Activated naive CD4-positive, alpha-beta T cell treated with anti-CD3 and anti-CD28 coated beads for 36 hours (primary cell): Measurements from ENCODE around the gene RAPGEF2. TPM values are rescaled to one million over a fixed set of nuclear protein-coding genes. Genes with fewer than 3 reads are reported as not detected.
"Not testable (repeated sequence)": the region's sequence is repeated elsewhere in the genome, so short reads cannot be mapped to it uniquely, and the experiment has no call there.

Experiments used
- CTCF ChIA-PET: fragments of 350-600 bp; sonication (Branson Sonifier 250); formaldehyde crosslinking; loops from one replicate; lab custom pipeline; 2021; ENCODE audit warnings: antibody characterized with exemption; lab: Charles Lee
- DNase-seq: peaks from one replicate; pipeline ENCODE4 v3.0.0-alpha.2; 2020
- H3K27ac Mint-ChIP-seq: one replicate; pipeline ENCODE4 v1.8.0; 2021; ENCODE audit warnings: mild to moderate bottlenecking, mixed read lengths
- H3K27me3 Mint-ChIP-seq: one replicate; pipeline ENCODE4 v1.8.0; 2021; ENCODE audit warnings: low read depth, mixed read lengths
- H3K36me3 Mint-ChIP-seq: one replicate; pipeline ENCODE4 v1.8.0; 2021; ENCODE audit warnings: low read depth, mixed read lengths
- H3K4me1 Mint-ChIP-seq: one replicate; pipeline ENCODE4 v1.8.0; 2021; ENCODE audit warnings: low read depth, mixed read lengths
- H3K4me3 Mint-ChIP-seq: one replicate; pipeline ENCODE4 v1.8.0; 2021; ENCODE audit warnings: mild to moderate bottlenecking, moderate library complexity, mixed read lengths
- H3K9me3 Mint-ChIP-seq: one replicate; pipeline ENCODE4 v1.8.0; 2021; ENCODE audit warnings: mixed read lengths
- intact Hi-C: fragments of 100-400 bp; cut with micrococcal nuclease; formaldehyde crosslinking; loops from one replicate; pipeline ENCODE4 v1.15.1; 2023
- total RNA-seq, 2 experiments: library from RNA; stranded (reverse); gene quantifications; one replicate each; pipeline ENCODE4 v1.2.3, GENCODE V29; 2021

Gene RAPGEF2
- total RNA-seq, 2 experiments from 2014 or later, result 21.2 to 26.1 TPM

- H3K27ac Mint-ChIP-seq, result no peak overlapping the region
- CTCF ChIA-PET, result interaction anchor here (0.6 kb wide), 1 partner anchor 565 kb away, joined by 4 read pairs; no protein-coding TSS in a partner anchor
Observed at GRCh38 chr4:159240046-159240445, 137.2 kb downstream of the RAPGEF2 start.

GRCh38 chr4:159240687-159241086, 137.8 kb downstream of the RAPGEF2 start:
- H3K4me3 Mint-ChIP-seq, result no peak overlapping the region
- H3K27me3 Mint-ChIP-seq, result no peaks in the 10 kb centered on the region
- peaks cover 25% of the 10 kb centered on the region for H3K4me1 Mint-ChIP-seq
- CTCF ChIA-PET, result no interaction called here
- peaks cover 16% of the 10 kb centered on the region for H3K36me3 Mint-ChIP-seq
- no peak overlapping the region for H3K27ac Mint-ChIP-seq
- DNase-seq, result no peak
- intact Hi-C loops, result no loop called here
- no peaks in the 10 kb centered on the region for H3K9me3 Mint-ChIP-seq

More at GRCh38 chr4:159240046-159240445, 137.2 kb downstream of the RAPGEF2 start:
- peaks cover 25% of the 10 kb centered on the region for H3K4me1 Mint-ChIP-seq
- no peak for DNase-seq
- intact Hi-C loops, result no loop called here
- peaks cover 16% of the 10 kb centered on the region for H3K36me3 Mint-ChIP-seq
- no peak overlapping the region for H3K4me3 Mint-ChIP-seq
- H3K9me3 Mint-ChIP-seq, result no peaks in the 10 kb centered on the region
- H3K27me3 Mint-ChIP-seq, result no peaks in the 10 kb centered on the region

GRCh38 chr4:159242427-159242826, 139.5 kb downstream of the RAPGEF2 start:
- peaks cover 15% of the 10 kb centered on the region for H3K36me3 Mint-ChIP-seq
- H3K4me3 Mint-ChIP-seq, result no peak overlapping the region
- no peaks in the 10 kb centered on the region for H3K9me3 Mint-ChIP-seq
- CTCF ChIA-PET, result interaction anchor here (0.6 kb wide), 1 partner anchor 18 kb away, joined by 3 read pairs; no protein-coding TSS in a partner anchor
- intact Hi-C loops, result no loop called here
- no peak for DNase-seq
- no peaks in the 10 kb centered on the region for H3K27me3 Mint-ChIP-seq
- H3K27ac Mint-ChIP-seq, result no peak overlapping the region
- H3K4me1 Mint-ChIP-seq, result peaks cover 24% of the 10 kb centered on the region

GRCh38 chr4:159248384-159249178, 145.7 kb downstream of the RAPGEF2 start:
- CTCF ChIA-PET, result interaction anchor here (0.8 kb wide), 1 partner anchor 45 kb away, joined by 3 read pairs; no protein-coding TSS in a partner anchor
- no peak for DNase-seq
- Mint-ChIP-seq H3K4me1 (peaks cover 13% of the 10 kb centered on the region), H3K27ac (no peak overlapping the region), H3K36me3 (peaks cover 26% of the 10 kb centered on the region), H3K9me3 (peaks cover 2% of the 10 kb centered on the region), H3K27me3 (no peaks in the 10 kb centered on the region), H3K4me3 (no peak overlapping the region)
- intact Hi-C loops, result no loop called here

- H3K9me3 Mint-ChIP-seq, result peaks cover 2% of the 10 kb centered on the region
Observed at GRCh38 chr4:159250751-159251325, 148.0 kb downstream of the RAPGEF2 start.

GRCh38 chr4:159251580-159251979, 148.7 kb downstream of the RAPGEF2 start:
- CTCF ChIA-PET, result interaction anchor here (1.4 kb wide), 1 partner anchor 14 kb away, joined by 6 read pairs; no protein-coding TSS in a partner anchor
- H3K36me3 Mint-ChIP-seq, result peaks cover 25% of the 10 kb centered on the region
- H3K4me3 Mint-ChIP-seq, H3K27me3 Mint-ChIP-seq, DNase-seq, H3K27ac Mint-ChIP-seq, intact Hi-C loops, H3K9me3 Mint-ChIP-seq: not testable (repeated sequence)
- peaks cover 10% of the 10 kb centered on the region for H3K4me1 Mint-ChIP-seq

More at GRCh38 chr4:159250751-159251325, 148.0 kb downstream of the RAPGEF2 start:
- Mint-ChIP-seq H3K4me3 (no peak overlapping the region), H3K27me3 (no peaks in the 10 kb centered on the region), H3K36me3 (peaks cover 20% of the 10 kb centered on the region), H3K27ac (no peak overlapping the region), H3K4me1 (peaks cover 12% of the 10 kb centered on the region)
- intact Hi-C loops, result no loop called here
- DNase-seq, result no peak
- CTCF ChIA-PET, result no interaction called here

GRCh38 chr4:159252491-159252890, 149.6 kb downstream of the RAPGEF2 start:
- CTCF ChIA-PET, result interaction anchor here (0.6 to 1.4 kb wide), 2 partner anchors 15 to 193 kb away, joined by 5 to 6 read pairs; no protein-coding TSS in a partner anchor
- H3K27me3 Mint-ChIP-seq, result no peaks in the 10 kb centered on the region
- peaks cover 29% of the 10 kb centered on the region for H3K36me3 Mint-ChIP-seq
- intact Hi-C loops, result no loop called here
- no peak overlapping the region for H3K27ac Mint-ChIP-seq
- peaks cover 12% of the 10 kb centered on the region for H3K4me1 Mint-ChIP-seq
- no peak overlapping the region for H3K4me3 Mint-ChIP-seq
- DNase-seq, result no peak
- H3K9me3 Mint-ChIP-seq, result peaks cover 2% of the 10 kb centered on the region

GRCh38 chr4:159256037-159256436, 153.2 kb downstream of the RAPGEF2 start:
- peaks cover 2% of the 10 kb centered on the region for H3K9me3 Mint-ChIP-seq
- peaks cover 27% of the 10 kb centered on the region for H3K36me3 Mint-ChIP-seq
- H3K27ac Mint-ChIP-seq, result no peak overlapping the region
- no peaks in the 10 kb centered on the region for H3K27me3 Mint-ChIP-seq
- H3K4me3 Mint-ChIP-seq, result no peak overlapping the region
- H3K4me1 Mint-ChIP-seq, result peaks cover 2% of the 10 kb centered on the region
- CTCF ChIA-PET, result interaction anchor here (0.5 kb wide), 1 partner anchor 454 kb away, joined by 4 read pairs; no protein-coding TSS in a partner anchor
- intact Hi-C loops, result loop anchor here (5.0 kb wide), 1 partner anchor 399 kb away; no protein-coding TSS in a partner anchor
- DNase-seq, result no peak

GRCh38 chr4:159258889-159259560, 156.1 kb downstream of the RAPGEF2 start:
- Mint-ChIP-seq H3K27ac (no peak overlapping the region), H3K4me3 (no peak overlapping the region), H3K4me1 (peaks cover 2% of the 10 kb centered on the region), H3K27me3 (no peaks in the 10 kb centered on the region), H3K9me3 (no peaks in the 10 kb centered on the region), H3K36me3 (peaks cover 13% of the 10 kb centered on the region)
- intact Hi-C loops, result loop anchor here (5.0 kb wide), 1 partner anchor 402 kb away; no protein-coding TSS in a partner anchor
- CTCF ChIA-PET, result no interaction called here
- no peak for DNase-seq

- CTCF ChIA-PET, result no interaction called here
- intact Hi-C loops, result no loop called here
- Mint-ChIP-seq H3K4me1 (no peaks in the 10 kb centered on the region), H3K36me3 (peaks cover 5% of the 10 kb centered on the region), H3K4me3 (no peak overlapping the region), H3K9me3 (no peaks in the 10 kb centered on the region), H3K27me3 (no peaks in the 10 kb centered on the region), H3K27ac (no peak overlapping the region)
- DNase-seq, result no peak
Observed at GRCh38 chr4:159264057-159264456, 161.2 kb downstream of the RAPGEF2 start.

GRCh38 chr4:159266981-159267868, 164.3 kb downstream of the RAPGEF2 start:
- intact Hi-C loops, result no loop called here
- Mint-ChIP-seq H3K36me3 (peaks cover 7% of the 10 kb centered on the region), H3K4me1 (peaks cover 3% of the 10 kb centered on the region), H3K9me3 (no peaks in the 10 kb centered on the region), H3K27me3 (no peaks in the 10 kb centered on the region), H3K4me3 (no peak overlapping the region), H3K27ac (no peak overlapping the region)
- CTCF ChIA-PET, result no interaction called here
- no peak for DNase-seq
